Suppressor macrophage treated with lipopolysaccharide for 4 hours (primary cell): ENCODE measurements around the gene GLRX3.
"Not testable (repeated sequence)": the region's sequence is repeated elsewhere in the genome, so short reads cannot be mapped to it uniquely, and the experiment has no call there.

Experiments
- DNase-seq: peaks from one replicate; pipeline ENCODE4 v3.0.0-alpha.2; 2020

GLRX3 gene

DNA sequence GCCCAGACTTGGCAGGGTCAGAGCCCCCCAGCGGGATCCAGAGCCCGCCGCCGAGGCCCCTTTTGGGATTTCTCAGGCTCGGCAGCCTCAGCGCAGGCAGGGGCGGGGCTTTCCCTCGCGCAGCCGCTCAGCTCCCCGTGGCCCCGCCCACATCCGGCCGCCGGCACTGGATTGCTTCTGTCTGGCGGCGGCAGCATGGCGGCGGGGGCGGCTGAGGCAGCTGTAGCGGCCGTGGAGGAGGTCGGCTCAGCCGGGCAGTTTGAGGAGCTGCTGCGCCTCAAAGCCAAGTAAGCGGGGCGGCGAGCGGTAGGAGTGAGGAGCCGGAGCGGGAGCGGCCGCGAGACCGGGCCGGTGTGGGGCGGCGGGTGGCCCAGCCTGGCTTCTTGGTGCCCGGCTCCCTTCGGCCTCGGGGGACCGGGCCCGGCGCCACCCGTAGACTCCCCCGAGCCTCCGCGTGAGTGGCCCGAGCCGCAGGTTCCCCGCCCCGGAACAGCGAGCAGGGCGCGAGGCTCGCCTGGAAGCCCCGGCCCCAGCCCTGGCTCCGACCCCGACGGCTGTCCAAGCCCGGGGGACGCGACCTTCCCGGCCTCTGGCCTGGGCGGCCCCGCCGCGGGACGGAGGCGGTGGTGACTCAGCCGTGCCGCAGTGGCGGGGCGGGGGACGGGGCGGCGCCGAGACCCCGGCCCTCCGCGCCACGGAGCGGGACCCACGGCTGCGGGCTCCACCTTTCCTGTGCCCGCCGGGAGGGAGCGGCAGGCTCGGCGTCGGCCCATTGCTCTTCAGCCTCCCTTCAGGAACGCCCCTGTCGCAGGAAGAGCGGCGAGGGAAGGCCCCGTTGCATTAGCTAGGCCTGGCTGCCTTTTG, at the start of gene GLRX3:
GLRX3 (plus strand) TSS at position 166 of the 864 bp plus-strand sequence; CDS start at position 196, 30 bp downstream.
- DNase-seq = peak; percentile 91

DNA sequence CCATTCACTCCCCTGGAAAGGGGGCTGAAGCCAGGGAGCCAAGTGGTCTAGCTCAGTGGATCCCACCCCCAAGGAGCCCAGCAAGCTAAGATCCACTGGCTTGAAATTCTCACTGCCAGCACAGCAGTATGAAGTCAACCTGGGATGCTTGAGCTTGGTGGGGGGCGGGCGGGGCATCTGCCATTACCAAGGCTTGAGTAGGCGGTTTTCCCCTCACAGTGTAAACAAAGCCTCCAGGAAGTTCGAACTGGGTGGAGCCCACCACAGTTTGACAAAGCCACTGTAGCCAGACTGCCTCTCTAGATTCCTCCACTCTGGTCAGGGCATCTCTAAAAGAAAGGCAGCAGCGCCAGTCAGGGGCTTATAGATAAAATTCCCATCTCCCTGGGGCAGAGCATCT, 45.6 kb upstream of the GLRX3 start:
- not testable (repeated sequence) for DNase-seq

DNA sequence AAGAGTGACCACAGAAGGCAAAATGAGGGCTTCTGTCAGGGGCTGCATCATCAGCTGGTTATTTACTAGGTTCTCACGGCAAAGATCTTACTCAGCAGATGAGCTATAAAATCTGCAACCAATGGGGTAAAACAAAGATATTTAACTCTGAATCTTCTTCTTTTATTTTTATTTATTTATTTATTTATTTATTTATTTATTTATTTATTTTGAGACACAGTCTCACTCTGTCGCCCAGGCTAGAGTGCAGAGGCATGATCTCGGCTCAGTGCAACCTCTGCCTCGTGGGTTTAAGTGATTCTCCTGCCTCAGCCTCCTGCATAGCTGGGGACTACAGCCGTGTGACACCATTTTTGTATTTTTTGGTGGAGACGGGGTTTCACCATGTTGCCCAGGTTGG, 36.8 kb upstream of the GLRX3 start:
- no peak for DNase-seq

DNA sequence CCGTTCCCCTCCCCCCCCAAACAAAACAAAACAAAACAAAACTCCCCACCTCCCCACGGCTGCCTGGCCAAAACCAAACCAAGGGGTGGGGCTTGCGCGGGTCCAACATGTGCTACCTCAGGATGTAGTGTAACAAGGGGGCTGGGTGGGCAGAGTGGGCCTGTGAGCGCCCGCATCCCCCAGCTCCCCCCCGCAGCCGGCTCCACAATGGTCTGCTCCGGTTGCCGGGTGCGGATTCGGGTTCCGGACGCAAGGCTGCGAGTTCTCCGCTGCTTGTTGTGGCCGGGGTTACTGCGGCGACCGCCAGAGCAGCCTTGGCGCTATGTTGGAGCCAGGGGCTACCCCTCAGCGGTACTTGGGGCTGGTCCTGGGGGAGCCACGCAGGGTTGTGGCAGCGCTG, 30.5 kb upstream of the GLRX3 start:
- no peak for DNase-seq

DNA sequence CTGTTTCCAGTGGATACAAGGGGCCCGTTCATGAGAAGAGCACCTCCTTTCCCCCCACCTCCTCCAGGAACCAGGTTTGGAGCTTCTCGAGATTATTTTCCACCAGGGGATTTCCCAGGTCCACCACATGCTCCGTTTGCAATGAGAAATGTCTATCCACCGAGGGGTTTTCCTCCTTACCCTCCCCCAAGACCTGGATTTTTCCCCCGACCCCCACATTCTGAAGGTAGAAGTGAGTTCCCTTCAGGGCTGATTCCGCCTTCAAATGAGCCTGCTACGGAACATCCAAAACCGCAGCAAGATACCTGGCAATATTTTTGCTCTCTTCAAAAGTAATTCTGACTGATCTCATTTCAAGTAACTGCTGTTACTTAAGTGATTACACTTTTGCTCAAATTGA, 28.0 kb upstream of the GLRX3 start:
- not testable (repeated sequence) for DNase-seq

DNA sequence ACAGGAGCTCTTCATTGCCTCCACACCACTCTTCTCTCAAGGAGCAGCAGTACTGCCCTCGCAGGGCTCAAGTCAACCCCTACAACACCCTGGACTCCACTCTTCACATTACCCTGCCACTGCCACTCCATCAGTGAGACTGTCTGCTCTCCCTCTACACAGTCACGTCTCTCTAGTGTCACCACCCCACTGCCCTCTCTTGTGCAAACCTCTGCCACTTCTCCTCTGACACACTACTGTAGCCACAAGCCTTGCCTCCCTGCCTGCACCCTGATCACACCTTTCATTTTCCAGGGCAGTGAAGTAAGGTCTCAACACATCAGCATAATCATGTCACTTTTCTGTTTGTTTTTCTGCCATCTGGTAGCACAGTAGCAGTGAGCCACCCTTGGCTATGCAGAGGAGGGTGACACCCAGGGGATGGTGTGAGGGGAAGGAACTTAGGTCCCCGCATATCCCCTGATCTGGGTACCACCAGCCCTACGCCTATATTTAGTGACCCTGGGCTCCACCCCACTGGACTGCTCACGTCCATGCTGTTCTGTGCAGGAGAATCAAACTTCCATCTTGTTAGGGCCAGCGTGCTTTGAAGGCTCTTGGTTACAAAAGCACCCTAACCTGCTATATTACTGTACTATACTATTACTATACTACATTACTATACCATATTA, 27.1 kb upstream of the GLRX3 start:
- DNase-seq = no peak

DNA sequence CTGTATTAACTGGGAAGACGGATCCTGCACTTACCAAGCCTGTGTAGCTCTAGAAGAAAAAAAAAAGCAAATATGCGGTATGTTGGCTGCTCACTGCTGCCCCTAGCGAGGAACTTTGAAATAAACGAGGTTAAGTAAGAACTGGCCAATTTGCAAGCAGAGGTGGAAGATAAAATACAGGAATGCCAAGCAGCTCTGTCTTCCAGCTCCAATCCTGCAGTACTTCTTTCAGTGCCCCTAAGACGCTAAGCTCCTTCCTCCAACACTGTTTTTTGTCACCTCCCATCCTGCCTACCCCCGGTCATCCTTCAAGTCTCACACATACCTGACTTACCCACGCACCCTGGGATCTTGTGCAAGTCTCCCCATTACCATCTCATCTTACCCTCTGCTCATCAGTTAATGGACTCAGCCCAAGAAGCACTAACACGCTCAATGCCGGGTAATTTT, 26.4 kb upstream of the GLRX3 start:
- peak; percentile 86 for DNase-seq

DNA sequence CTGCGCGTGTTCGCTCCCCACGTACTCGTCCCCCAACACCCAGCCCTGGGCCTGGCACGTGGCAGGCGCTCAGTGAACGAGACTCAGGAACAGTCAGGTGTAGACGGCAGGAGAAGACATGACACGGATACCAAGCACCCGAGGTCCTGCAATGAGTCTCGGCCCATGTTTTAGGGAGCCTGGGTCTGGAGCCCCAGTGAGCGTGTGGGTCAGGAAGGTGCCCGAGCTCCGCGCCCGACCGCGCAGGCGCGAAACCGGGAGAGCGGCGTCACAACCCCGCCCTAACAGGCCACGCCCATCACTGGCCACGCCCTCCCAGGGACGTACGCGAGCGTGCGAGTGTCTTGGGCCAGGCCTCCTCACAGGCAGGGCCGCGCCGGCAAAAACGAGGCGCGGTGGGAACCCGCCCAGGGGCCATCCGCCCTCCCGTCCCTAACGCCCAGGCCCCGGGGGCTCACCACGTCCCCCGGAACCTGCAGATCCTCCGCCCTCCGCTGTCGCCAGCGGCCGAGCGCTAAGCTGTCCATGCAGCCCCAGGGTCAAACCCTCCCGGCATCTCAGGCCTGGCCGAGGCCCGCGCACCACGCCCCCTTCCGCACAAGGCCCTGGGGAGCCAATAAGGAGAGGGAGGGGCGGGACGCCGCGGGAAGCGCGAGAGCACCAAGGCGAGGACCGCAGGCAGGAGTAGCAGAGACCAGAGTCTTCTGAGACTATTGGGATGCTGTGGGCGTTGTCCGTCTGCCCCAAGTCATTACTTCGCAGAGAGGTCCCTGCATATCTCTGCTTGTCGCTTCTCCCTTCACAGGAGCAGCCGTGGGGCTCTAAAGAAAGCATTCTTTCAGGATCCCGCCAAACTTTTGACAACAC, 25.7 kb upstream of the GLRX3 start, which contains the start of gene C10orf143:
C10orf143 (minus strand) TSS at position 585 of the 867 bp plus-strand sequence; CDS start at position 527, 58 bp downstream.
- DNase-seq = peak; percentile 99

DNA sequence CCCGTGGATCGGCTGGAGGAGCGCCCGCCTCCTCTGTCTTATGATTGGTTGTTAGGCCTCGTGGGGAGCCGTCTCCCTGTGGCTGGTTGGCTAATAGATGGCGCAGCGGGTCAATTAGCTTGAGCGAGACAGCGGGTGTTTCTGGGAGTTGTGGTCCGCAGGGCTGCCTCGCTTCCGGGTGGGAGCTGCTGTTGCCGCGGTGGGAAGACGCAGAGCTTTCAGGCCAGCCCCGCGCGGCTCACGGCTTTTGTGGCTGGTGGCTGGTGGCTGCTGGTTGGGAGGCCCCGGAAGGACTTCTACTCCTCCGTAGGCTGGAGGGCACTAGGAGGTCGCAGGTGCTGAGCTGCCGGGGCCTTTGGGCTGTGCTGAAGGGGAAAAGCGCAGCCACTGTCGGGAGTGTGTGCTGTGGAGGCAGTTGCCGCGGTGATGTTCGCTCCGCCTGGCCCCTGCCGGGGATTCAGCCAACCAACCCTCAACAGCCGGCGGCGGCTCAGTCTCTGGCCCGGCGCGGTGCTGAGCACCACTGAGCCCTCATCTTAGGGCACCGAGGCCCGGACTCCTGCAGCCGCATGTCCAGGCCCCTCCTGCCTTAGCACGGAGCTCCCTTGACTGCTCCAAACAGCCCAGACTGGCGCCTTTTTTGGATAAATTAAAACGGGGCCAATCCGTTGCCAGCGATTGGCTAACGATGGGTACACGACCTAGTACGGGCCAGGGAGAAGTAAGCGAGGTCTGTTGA, 24.9 kb upstream of the GLRX3 start:
- peak; percentile 96 for DNase-seq

DNA sequence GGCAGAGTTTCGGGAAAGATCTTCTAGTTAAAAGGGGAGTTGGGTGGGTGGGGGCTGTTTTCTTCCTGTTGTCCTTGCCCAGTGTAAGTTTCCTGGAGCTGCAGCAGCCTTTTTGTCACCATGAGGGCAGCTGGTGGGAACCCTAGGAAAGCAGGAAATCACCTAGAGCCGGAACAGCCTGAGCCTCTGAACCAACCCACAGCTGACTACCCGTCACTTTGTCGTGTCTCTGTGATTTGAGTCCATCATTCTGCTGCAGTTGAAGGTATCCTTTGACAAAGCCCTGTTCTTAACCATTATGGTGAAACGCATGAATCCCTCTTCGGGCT, 24.4 kb upstream of the GLRX3 start:
- no peak for DNase-seq

DNA sequence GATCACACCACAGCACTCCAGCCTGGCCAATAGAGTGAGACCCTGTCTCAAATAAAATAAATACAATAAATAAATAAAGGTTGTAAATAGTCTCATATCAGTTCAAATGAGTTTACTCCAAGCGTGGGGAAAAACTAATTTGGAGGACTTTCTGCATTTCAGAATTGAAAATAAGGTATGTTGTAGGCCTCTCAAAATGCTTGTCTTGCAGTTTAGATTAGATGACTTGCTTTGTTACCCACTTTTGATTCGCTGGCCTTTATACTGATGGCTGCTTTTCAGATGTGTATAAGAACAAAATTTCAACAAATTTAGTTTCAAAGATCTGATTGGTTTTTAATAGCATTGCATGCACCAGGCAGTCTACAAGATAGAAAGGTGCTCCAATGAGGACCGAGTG, 23.4 kb upstream of the GLRX3 start:
- no peak for DNase-seq

DNA sequence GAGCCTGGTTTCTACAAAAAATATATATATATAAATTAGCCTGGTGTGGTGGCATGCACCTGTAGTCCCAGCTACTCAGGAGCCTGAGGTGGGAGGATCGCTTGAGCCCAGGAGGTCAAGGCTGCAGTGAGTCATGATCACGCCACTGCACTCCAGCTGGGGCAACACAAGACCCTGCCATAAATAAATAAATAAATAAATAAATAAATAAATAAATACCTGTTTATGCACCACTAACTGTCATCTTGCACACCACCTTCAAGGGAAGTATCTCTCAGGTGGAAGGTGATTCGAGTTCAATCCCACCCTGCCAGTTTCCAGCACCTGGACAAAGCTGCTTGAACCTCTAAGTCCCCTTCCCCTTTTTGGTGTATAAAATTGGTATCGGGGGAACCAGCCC, 19.2 kb upstream of the GLRX3 start:
- not testable (repeated sequence) for DNase-seq

DNA sequence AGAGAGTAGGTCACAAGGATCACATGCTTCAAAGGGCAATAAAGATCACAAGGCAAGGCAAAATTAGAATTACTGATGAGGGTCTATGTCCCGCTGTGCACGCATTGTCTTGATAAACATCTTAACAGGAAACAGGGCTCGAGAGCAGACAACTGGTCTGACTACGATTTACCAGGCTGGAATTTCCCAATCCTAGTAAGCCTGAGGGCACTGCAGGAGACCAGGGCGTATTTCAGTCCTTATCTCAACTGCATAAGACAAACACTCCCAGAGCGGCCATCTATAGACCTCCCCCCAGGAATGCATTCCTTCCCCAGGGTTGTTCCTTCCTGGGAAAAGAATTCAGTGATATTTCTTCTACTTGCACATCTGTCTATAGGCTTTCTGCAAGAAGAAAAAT, 18.7 kb upstream of the GLRX3 start:
- not testable (repeated sequence) for DNase-seq

DNA sequence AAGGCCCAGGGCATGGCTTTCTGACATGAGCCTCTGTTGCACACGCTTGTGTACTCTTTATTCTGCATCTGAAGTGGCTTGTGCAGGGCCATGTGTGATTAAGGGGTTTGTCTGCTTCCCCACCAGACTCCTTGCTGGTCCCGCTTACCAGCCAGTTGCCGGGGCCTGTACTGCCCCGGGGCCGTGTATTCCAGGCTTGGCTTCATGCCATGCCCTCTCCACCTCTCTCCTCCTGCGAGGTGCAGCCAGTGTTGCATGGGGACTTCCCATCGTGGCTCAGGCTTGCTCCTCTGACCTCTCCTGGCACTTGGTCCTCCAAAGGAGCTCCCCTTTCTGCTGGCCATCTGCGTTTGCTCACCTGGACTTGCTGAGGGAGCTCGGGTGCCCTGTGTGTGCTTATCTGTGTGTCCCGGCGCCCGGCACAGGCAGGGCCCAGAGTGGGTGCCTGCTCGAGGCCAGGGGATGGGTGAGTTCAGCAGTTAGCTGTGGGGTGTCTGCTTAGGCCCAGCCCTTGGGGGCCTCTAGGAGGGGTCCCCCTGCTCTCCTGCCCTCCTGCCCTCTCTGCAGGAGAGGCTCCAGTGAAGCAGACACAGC, 14.6 kb upstream of the GLRX3 start:
- DNase-seq = no peak

DNA sequence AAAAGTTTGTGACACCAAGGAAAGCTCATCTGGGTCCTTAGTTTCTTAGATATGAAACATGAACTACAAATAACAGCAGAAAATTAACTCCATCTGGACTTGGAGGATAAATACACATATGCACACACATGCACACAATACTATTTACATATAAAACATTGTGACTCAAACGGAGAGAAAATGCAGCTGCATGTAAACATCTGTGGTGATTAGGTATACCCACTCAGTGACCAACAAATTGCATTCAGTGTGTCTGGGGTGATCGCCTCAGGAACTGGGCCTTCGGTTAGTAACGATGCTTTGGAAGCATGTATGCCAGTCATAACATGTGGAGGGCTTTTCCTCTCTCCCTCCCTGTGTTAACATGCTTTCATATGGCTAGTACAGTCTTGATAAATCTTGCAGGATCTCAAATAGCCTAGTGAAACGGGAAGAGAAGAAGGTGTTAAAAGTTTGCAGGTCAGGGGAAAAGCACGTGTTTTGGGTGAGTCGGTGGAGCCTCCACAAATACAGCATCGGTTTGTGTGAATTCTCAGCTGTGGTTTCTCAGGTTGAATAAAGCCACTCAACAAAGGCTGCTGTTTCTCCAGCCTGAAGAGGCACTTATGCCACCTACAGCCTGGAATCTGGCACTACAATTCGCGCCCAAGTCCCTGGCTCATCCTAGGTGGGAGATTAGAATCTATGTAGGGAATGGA, 8.7 kb upstream of the GLRX3 start:
- DNase-seq = peak; percentile 37

DNA sequence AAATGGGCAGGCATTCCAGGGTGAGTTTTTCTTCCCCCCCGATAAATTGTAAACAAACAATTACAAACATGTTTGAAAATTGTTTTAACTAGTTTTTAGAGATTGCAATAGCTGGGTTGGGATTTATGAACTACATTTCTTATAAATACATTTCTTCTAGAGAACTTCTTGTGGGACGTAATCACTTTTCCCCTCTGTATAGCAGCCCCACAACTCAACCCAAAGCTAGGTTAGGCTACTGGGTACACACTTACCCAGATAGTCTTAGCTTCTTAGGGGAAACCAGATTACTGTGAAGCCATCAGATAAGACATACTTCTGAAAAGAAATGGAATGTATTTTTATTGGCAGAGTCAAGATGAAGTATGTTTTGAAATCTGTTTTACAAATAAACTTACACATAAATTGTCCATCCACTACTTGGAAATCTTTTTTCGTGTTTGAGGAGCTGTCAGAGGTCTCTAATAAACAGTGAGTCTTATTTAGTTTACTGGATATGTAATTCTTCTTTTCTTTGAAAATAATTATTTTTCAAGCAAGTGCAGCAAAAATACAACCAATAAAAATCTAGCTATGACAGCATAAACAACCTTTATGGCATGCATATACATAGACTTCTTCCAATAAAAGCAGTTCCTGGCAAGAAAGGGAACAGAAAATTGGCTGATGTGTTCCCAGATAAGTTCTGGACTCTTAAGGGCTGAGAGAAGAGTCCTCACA, 8.0 kb upstream of the GLRX3 start:
- DNase-seq = no peak

DNA sequence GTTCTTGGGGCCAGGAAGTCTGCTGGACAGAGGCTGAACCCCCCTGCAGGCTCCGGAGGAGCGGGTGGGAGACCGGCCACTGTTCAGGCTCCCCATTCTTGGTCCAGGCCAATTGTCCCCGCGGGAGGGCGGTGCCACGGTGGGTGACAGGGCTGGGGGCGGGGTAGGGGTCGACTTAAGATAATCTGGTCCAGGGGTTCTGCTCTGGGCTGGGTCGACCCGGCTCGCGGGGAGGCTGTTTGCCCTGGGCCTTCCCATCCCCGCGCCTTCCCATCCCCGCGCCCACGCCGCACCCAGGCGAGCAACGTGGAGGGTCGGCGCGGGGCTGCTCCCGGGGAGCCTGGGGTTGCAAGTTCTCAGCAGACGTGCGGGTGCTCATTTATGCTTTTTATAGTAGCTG, 7.3 kb upstream of the GLRX3 start:
- DNase-seq = no peak

DNA sequence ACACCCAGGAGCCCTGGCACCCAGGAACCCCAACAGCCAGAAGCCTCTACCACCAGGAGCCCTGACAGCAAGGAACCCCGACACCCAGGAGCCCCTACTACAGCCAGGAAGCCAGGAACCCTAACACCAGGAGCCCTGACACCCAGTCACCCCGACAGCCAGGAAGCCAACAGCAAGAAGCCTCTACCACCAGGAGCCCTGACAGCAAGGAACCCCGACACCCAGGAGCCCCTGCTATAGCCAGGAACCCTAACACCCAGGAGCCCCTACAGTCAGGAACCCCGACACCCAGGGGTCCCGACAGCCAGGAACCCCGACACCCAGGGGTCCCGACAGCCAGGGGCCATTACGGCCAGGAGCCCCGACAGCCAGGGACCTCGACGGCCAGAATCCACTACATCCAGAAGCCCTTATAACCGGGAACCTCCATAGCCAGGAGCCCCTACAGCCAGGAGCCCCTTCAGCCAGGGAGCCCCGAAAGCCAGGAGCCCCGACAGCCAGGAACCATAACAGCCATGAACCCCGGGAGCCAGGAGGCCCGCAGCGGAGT, 440 bp upstream of the GLRX3 start:
- no peak for DNase-seq

DNA sequence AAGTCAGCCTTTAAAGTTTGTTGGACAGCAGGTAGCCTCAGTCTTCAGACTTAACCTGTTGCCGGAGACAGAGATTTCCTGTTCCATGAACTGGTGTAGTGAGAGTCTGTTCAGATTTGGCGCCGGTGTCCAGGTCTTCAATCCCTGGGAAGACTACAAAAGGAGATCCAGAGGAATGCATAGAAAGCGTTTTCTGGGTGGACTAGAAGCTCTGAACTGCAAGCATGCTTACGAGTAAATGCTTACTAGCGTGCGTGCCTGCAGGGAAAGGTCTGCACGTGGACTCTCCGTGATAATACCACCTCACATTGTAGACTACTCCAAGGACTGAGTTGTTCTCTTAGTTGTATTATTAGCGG, 878 bp downstream of the GLRX3 start:
- DNase-seq = no peak

DNA sequence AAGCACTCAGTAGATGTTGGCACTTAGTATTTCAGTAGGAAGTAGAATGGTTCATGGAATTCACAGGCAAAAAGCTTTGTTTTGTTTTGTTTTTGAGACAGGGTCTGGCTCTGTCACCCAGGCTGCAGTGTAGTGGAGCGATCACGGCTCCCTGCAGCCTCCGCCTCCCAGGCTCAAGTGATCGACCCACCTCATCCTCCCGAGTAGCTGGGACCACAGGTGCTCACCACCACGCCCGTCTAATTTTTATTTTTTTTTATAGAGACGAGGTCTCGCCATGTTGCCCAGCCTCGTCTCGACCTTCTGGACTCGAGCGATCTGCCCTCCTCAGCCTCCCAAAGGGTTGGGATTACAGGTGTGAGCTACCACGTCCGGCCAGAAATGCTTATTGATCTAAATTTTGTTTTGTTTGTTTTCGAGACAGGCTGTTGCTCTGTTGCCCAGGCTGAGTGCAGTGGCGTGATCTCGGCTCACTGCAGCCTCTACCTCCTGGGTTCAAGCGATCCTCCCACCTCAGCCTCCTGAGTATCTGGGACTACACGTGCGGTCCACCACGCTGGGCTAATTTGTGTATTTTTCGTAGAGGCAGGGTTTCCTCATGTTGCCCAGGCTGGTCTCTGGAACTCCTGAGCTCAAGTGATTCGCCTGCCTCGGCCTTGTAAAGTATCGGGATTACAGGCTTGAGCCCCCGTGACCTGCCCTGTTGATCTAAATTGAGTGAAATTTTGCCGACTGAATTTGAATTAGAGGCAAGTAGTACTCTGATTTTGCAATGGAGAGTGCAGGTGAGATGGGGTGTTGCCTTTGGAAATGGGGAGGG, 1.7 kb downstream of the GLRX3 start:
- no peak for DNase-seq
